Osteocyte (in vitro differentiated cells): ENCODE measurements around the gene MINDY1. TPM values are rescaled to one million over a fixed set of nuclear protein-coding genes. Genes with fewer than 3 reads are reported as not detected.

ENCODE experiments used
- DNase-seq: peaks from one replicate; pipeline ENCODE4 v3.0.0; 2021; ENCODE audit warnings: mixed read lengths; ENCODE audit not compliant: unreplicated experiment; ENCODE audit errors: extremely low spot score
- H3K27ac Mint-ChIP-seq: one replicate; pipeline ENCODE4 v1.8.0; 2021; ENCODE audit warnings: mild to moderate bottlenecking, mixed read lengths; ENCODE audit not compliant: unreplicated experiment
- H3K27me3 Mint-ChIP-seq: one replicate; pipeline ENCODE4 v1.8.0; 2021; ENCODE audit warnings: mixed read lengths; ENCODE audit not compliant: unreplicated experiment
- H3K36me3 Mint-ChIP-seq: one replicate; pipeline ENCODE4 v1.8.0; 2021; ENCODE audit warnings: mixed read lengths; ENCODE audit not compliant: unreplicated experiment
- H3K4me1 Mint-ChIP-seq: one replicate; pipeline ENCODE4 v1.8.0; 2021; ENCODE audit warnings: mixed read lengths; ENCODE audit not compliant: unreplicated experiment
- H3K4me3 Mint-ChIP-seq: one replicate; pipeline ENCODE4 v1.8.0; 2021; ENCODE audit warnings: mild to moderate bottlenecking, moderate library complexity, mixed read lengths; ENCODE audit not compliant: unreplicated experiment
- H3K9me3 Mint-ChIP-seq: one replicate; pipeline ENCODE4 v1.8.0; 2021; ENCODE audit warnings: mixed read lengths; ENCODE audit not compliant: unreplicated experiment
- long read RNA-seq: library from polyadenylated mRNA; unstranded; transcript quantifications from one replicate; pipeline ENCODE4 v2.0.0, GENCODE V29; 2021
- total RNA-seq: library from RNA; stranded (reverse); gene quantifications from 2 replicates; pipeline ENCODE4 v1.2.1, GENCODE V29; 2021
- TF ChIP-seq, protein P1 (sequence below): fragments of 200-600 bp; sonication (generic); IDR thresholded peaks from 2 replicates; pipeline ENCODE4 v1.5.0; 2021; ENCODE audit warnings: antibody characterized with exemption, mild to moderate bottlenecking, moderate library complexity

The MINDY1 gene, protein sequence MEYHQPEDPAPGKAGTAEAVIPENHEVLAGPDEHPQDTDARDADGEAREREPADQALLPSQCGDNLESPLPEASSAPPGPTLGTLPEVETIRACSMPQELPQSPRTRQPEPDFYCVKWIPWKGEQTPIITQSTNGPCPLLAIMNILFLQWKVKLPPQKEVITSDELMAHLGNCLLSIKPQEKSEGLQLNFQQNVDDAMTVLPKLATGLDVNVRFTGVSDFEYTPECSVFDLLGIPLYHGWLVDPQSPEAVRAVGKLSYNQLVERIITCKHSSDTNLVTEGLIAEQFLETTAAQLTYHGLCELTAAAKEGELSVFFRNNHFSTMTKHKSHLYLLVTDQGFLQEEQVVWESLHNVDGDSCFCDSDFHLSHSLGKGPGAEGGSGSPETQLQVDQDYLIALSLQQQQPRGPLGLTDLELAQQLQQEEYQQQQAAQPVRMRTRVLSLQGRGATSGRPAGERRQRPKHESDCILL
- 22.2 and 24.3 TPM in 2 replicates for total RNA-seq
- long read RNA-seq, partial matches to known transcripts = 15 of 39 reads
- long read RNA-seq, other reads (novel, unspliced or antisense) = 24 of 39 reads

DNA sequence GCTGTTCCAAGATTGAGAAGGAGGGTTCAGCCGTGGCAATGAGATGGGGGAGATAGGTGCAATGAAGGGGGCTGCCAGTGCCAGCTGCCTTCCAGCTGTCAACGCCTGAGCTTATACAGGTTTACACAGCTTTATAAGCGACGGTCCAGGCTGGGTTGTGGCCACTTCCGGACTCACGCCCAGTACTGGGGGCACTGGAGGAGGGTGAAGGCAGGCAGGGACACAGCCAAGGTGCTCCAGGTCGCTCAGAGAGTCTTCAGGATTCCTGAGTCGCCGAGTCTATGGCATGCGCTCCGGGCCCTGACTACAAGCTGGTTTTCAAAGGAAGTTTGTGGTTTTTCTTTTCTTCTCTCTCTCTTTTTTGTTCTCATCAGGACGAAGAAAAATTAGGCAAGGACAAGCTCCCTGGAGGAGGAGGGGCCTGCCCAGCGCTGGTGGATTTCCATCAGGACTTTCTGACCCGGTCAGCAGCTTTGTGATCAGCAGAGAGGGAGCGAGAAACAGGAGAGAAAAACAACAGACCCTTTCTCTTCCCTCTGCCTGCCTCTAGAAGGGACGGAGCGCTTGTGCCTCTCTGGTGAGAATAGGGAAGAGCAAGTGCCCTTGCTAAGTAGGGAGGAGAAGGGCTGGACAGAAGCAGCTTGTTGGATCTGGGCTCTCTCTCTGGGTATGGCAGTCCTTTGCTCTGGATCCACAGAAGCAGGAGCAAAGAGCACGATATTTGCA is at the start of gene MINDY1:
MINDY1 (minus strand) TSS at position 576 of the 726 bp plus-strand sequence. CDS start 4,285 bp downstream, outside the sequence.
- peaks cover 10% of the 10 kb centered on the region for H3K36me3 Mint-ChIP-seq
- H3K4me3 Mint-ChIP-seq = peak within 1 kb of the TSS; percentile 99
- DNase-seq = peak; percentile 88
- peaks cover 64% of the 10 kb centered on the region for H3K4me1 Mint-ChIP-seq
- no peaks in the 10 kb centered on the region for H3K9me3 Mint-ChIP-seq
- H3K27me3 Mint-ChIP-seq = no peaks in the 10 kb centered on the region
- H3K27ac Mint-ChIP-seq = peak within 1 kb of the TSS; percentile 99
- TF ChIP-seq, protein P1, sequence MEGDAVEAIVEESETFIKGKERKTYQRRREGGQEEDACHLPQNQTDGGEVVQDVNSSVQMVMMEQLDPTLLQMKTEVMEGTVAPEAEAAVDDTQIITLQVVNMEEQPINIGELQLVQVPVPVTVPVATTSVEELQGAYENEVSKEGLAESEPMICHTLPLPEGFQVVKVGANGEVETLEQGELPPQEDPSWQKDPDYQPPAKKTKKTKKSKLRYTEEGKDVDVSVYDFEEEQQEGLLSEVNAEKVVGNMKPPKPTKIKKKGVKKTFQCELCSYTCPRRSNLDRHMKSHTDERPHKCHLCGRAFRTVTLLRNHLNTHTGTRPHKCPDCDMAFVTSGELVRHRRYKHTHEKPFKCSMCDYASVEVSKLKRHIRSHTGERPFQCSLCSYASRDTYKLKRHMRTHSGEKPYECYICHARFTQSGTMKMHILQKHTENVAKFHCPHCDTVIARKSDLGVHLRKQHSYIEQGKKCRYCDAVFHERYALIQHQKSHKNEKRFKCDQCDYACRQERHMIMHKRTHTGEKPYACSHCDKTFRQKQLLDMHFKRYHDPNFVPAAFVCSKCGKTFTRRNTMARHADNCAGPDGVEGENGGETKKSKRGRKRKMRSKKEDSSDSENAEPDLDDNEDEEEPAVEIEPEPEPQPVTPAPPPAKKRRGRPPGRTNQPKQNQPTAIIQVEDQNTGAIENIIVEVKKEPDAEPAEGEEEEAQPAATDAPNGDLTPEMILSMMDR = peak; percentile 58

- TF ChIP-seq, protein P1 = no peak
- Mint-ChIP-seq H3K27ac (peak overlapping the region; percentile 48), H3K36me3 (peaks cover 23% of the 10 kb centered on the region), H3K9me3 (no peaks in the 10 kb centered on the region), H3K27me3 (no peaks in the 10 kb centered on the region), H3K4me3 (no peak overlapping the region), H3K4me1 (peaks cover 30% of the 10 kb centered on the region)
- no peak for DNase-seq
These were observed 49.4 kb upstream of the MINDY1 start for GRCh38 chr1:151056149-151056548.

DNA sequence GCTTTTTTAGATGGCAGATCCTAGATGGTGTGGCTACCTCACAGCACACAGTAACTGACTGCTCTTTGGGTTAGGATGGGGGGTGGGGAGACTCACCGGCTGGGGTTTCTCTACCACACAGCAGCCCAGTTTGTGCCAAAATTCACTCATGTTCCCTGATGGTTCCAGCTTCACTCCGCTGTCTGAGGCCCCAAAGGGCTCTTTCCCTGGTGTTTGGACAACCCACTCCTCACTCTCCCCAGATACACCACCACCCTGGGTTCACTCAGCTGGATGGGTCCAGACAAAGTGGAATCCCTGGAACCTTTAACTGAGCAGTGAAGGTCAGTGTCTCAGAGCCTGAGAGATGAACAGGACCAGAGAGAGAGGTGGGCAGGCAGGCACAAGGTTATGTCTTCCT is 48.9 kb upstream of the MINDY1 start:
- H3K36me3 Mint-ChIP-seq = peaks cover 26% of the 10 kb centered on the region
- H3K4me3 Mint-ChIP-seq = no peak overlapping the region
- no peaks in the 10 kb centered on the region for H3K9me3 Mint-ChIP-seq
- TF ChIP-seq, protein P1 = no peak
- no peak overlapping the region for H3K27ac Mint-ChIP-seq
- no peaks in the 10 kb centered on the region for H3K27me3 Mint-ChIP-seq
- DNase-seq = no peak
- H3K4me1 Mint-ChIP-seq = peaks cover 24% of the 10 kb centered on the region

DNA sequence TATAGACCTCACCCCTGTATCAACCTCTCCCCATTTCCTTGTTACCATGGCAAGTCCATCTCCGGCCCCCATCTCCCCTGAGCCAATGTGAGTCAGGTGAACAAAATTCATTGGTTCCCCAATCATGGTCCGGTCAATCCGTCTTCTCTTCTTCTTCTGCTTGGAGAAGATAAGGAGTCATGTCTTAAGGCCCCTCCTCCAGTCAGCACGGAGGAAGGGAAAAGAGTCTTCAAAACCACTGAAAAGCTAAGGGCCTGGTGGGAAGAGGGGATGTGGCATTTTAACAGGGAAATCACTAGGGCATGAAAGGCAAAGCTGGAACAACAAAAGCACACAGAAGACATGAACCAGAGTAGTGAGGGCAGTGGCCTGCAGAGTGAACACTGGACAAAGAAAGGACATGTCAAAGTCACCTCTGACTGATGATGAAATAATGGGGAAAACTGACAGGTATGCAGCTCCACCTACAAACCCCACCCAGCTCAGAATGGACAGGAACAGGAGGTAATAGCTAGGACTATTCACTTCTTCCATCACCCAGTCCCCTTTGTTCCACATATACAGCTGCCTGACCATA is 48.4 kb upstream of the MINDY1 start:
- H3K4me3 Mint-ChIP-seq = no peak overlapping the region
- TF ChIP-seq, protein P1 = no peak

More for the DNA sequence above, 48.4 kb upstream of the MINDY1 start:
- Mint-ChIP-seq H3K27me3 (no peaks in the 10 kb centered on the region), H3K36me3 (peaks cover 26% of the 10 kb centered on the region), H3K27ac (peak overlapping the region; percentile 1), H3K4me1 (peaks cover 27% of the 10 kb centered on the region), H3K9me3 (no peaks in the 10 kb centered on the region)
- DNase-seq = no peak
